Body of pancreas (tissue), 4 donors: Measurements from ENCODE around the gene AKAP6.

Experiments
- POLR2A ChIP-seq, 3 donors: fragments of 450-650 bp; IDR thresholded peaks; one replicate each; pipeline ENCODE4 v1.6.1; 2016; ENCODE audit warnings: antibody characterized with exemption in 3 of 3, mild to moderate bottlenecking in 2 of 3
- TF ChIP-seq, protein P1 (sequence below), 7 experiments: fragments of 450-650 bp in 4 of 7; fragments of 200-600 bp in 3 of 7; sonication (generic) in 3 of 7; IDR thresholded peaks; one replicate each; pipeline ENCODE4 v1.5.1; 2016 to 2019; ENCODE audit warnings: antibody characterized with exemption in 7 of 7

DNA sequence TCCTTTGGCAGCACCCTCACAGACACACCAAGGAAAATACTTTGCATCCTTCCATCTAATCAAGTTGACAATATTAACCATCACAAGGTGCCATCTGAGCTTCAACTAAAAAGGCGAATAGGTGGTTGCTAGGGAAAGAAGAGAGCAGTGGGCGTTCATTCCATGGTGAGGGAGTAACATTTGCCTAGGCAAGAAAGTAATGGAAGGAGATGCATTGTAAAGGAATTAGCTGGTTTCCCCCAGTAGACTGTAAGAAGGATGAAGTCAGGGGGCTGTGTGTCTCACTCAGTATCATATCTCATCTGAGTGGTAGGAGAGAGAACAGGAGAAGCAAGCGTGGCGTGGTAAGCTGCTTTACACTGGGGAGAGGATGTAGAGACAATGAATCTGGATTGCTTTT is 34.7 kb downstream of the AKAP6 start:
- TF ChIP-seq, protein P1, sequence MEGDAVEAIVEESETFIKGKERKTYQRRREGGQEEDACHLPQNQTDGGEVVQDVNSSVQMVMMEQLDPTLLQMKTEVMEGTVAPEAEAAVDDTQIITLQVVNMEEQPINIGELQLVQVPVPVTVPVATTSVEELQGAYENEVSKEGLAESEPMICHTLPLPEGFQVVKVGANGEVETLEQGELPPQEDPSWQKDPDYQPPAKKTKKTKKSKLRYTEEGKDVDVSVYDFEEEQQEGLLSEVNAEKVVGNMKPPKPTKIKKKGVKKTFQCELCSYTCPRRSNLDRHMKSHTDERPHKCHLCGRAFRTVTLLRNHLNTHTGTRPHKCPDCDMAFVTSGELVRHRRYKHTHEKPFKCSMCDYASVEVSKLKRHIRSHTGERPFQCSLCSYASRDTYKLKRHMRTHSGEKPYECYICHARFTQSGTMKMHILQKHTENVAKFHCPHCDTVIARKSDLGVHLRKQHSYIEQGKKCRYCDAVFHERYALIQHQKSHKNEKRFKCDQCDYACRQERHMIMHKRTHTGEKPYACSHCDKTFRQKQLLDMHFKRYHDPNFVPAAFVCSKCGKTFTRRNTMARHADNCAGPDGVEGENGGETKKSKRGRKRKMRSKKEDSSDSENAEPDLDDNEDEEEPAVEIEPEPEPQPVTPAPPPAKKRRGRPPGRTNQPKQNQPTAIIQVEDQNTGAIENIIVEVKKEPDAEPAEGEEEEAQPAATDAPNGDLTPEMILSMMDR (IDR thresholded peaks at IDR 0.05): no peak
- TF ChIP-seq POLR2A (IDR thresholded peaks at IDR 0.05): no peak
